H1 (cell line): ENCODE data around the gene ALLC. TPM values are rescaled to one million over a fixed set of nuclear protein-coding genes. Genes with fewer than 3 reads are reported as not detected.

Source experiments
- CTCF ChIA-PET: fragments of 300-600 bp; sonication (Branson Sonifier 250); formaldehyde crosslinking; loops from one replicate; lab custom pipeline; 2021; ENCODE audit not compliant: partially characterized antibody; lab: Charles Lee
- POLR2A ChIA-PET: fragments of 300-600 bp; sonication (Branson Sonifier 250); formaldehyde crosslinking; loops from one replicate; lab custom pipeline; 2021; ENCODE audit warnings: inconsistent platforms; ENCODE audit not compliant: partially characterized antibody; lab: Charles Lee
- DNase-seq, 2 experiments: peaks; one replicate each; pipeline versions ENCODE4 v3.0.0 to v3.0.0-alpha.2; 2010 to 2022; ENCODE audit warnings: low spot score in 2 of 2, low read depth in 1 of 2, mixed read lengths in 1 of 2
- FAIRE-seq: peaks from 2 replicates; lab custom pipeline; 2011; peaks lifted over from hg19 to GRCh38; lab: Jason Lieb, UNC
- H2AFZ ChIP-seq: 2 replicates; pipeline ENCODE4 v1.8.1; 2012; ENCODE audit warnings: low read length, inconsistent platforms
- H2AK5ac ChIP-seq: 2 replicates; pipeline ENCODE4 v1.6.1; 2013; ENCODE audit warnings: low read depth, low read length
- H2BK120ac ChIP-seq: replicated peaks from 2 replicates; pipeline ENCODE3; 2013; ENCODE audit warnings: low read depth, low read length, inconsistent platforms
- H2BK12ac ChIP-seq: 2 replicates; pipeline ENCODE4 v1.6.1; 2013; ENCODE audit warnings: low read depth, low read length
- H2BK15ac ChIP-seq: 2 replicates; pipeline ENCODE4 v1.6.1; 2013; ENCODE audit warnings: low read length
- H2BK20ac ChIP-seq: 2 replicates; pipeline ENCODE4 v1.6.1; 2013; ENCODE audit warnings: low read length
- H2BK5ac ChIP-seq: 2 replicates; pipeline ENCODE4 v1.6.1; 2013; ENCODE audit warnings: low read depth, low read length
- H3K14ac ChIP-seq: 2 replicates; pipeline ENCODE4 v1.6.1; 2013; ENCODE audit warnings: inconsistent platforms; ENCODE audit not compliant: insufficient read length
- H3K18ac ChIP-seq: 2 replicates; pipeline ENCODE4 v1.6.1; 2013; ENCODE audit warnings: low read length; ENCODE audit errors: extremely low read depth
- H3K23ac ChIP-seq: 2 replicates; pipeline ENCODE4 v1.6.1; 2013; ENCODE audit warnings: inconsistent platforms; ENCODE audit not compliant: insufficient read length
- H3K23me2 ChIP-seq: 2 replicates; pipeline ENCODE4 v1.6.1; 2013; ENCODE audit warnings: low read depth, low read length
- H3K27ac ChIP-seq: 2 replicates; pipeline ENCODE4 v1.6.1; 2011; ENCODE audit warnings: low read depth, low read length, inconsistent platforms
- H3K27me3 ChIP-seq, 4 experiments: replicated peaks in 1 of 4; 1 replicate in 1 of 4; 2 replicates in 3 of 4; pipeline versions ENCODE4 v1.6.1 to v1.8.1; 2011 to 2013; ENCODE audit warnings: low read length in 3 of 4, mild to moderate bottlenecking in 3 of 4, inconsistent platforms in 2 of 4, mixed read lengths in 2 of 4, moderate library complexity in 1 of 4; ENCODE audit not compliant: control insufficient read depth in 3 of 4, insufficient read depth in 3 of 4; ENCODE audit errors: extremely low read depth in 1 of 4
- H3K36me3 ChIP-seq, 4 experiments: 2 replicates each; pipeline versions ENCODE4 v1.6.1 to v1.8.1; 2011 to 2013; ENCODE audit warnings: mild to moderate bottlenecking in 4 of 4, low read length in 3 of 4, moderate library complexity in 2 of 4, control low read depth in 1 of 4, inconsistent platforms in 1 of 4; ENCODE audit not compliant: insufficient read depth in 4 of 4, control insufficient read depth in 2 of 4
- H3K4ac ChIP-seq: replicated peaks from 2 replicates; pipeline ENCODE3; 2013; ENCODE audit warnings: low read length, low read depth, mixed read lengths, inconsistent platforms; ENCODE audit not compliant: insufficient read length
- H3K4me1 ChIP-seq, 4 experiments: replicated peaks in 1 of 4; 1 replicate in 1 of 4; 2 replicates in 3 of 4; pipeline versions ENCODE4 v1.6.1 to v1.8.1; 2011 to 2013; ENCODE audit warnings: low read length in 3 of 4, inconsistent platforms in 2 of 4, mixed read lengths in 1 of 4; ENCODE audit not compliant: insufficient read depth in 4 of 4, control insufficient read depth in 3 of 4
- H3K4me2 ChIP-seq, 2 experiments: 2 replicates each; pipeline versions ENCODE4 v1.6.1 to v1.8.1; 2011 to 2013; ENCODE audit warnings: low read depth in 2 of 2, low read length in 2 of 2, control low read depth in 1 of 2, inconsistent platforms in 1 of 2, mild to moderate bottlenecking in 1 of 2; ENCODE audit not compliant: insufficient read depth in 1 of 2
- H3K4me3 ChIP-seq, 4 experiments: fragments of 200-600, 300-600 bp in 1 of 4; sonication (generic), shearing (Covaris generic), sonication (Bioruptor Twin) in 1 of 4; 2 replicates each; pipeline versions ENCODE4 v1.5.1 to v1.8.1; 2011 to 2016; ENCODE audit warnings: low read length in 4 of 4, low read depth in 3 of 4, control low read depth in 2 of 4, inconsistent platforms in 2 of 4, mild to moderate bottlenecking in 2 of 4, mixed read lengths in 1 of 4, moderate library complexity in 1 of 4; ENCODE audit not compliant: insufficient read depth in 2 of 4; ENCODE audit errors: extremely low read depth in 1 of 4
- H3K56ac ChIP-seq: replicated peaks from 2 replicates; pipeline ENCODE3; 2013; ENCODE audit warnings: low read depth, mild to moderate bottlenecking, mixed read lengths, low read length, inconsistent platforms; ENCODE audit not compliant: insufficient read length
- H3K79me1 ChIP-seq: 2 replicates; pipeline ENCODE4 v1.6.1; 2013; ENCODE audit warnings: low read depth, low read length, control low read depth
- H3K79me2 ChIP-seq, 2 experiments: 2 replicates each; pipeline versions ENCODE4 v1.6.1 to v1.8.1; 2012 to 2013; ENCODE audit warnings: low read length in 2 of 2, mild to moderate bottlenecking in 2 of 2, inconsistent platforms in 1 of 2; ENCODE audit not compliant: insufficient read depth in 2 of 2, control insufficient read depth in 1 of 2
- H3K9ac ChIP-seq, 4 experiments: replicated peaks in 1 of 4; 1 replicate in 1 of 4; 2 replicates in 3 of 4; pipeline versions ENCODE4 v1.6.1 to v1.8.1; 2011 to 2013; ENCODE audit warnings: low read depth in 3 of 4, low read length in 3 of 4, control low read depth in 2 of 4, mild to moderate bottlenecking in 2 of 4, moderate library complexity in 2 of 4, inconsistent platforms in 1 of 4; ENCODE audit errors: extremely low read depth in 1 of 4
- H3K9me3 ChIP-seq, 2 experiments: 2 replicates each; pipeline versions ENCODE4 v1.6.1 to v1.8.1; 2012 to 2013; ENCODE audit warnings: mild to moderate bottlenecking in 2 of 2, moderate library complexity in 2 of 2, control low read depth in 1 of 2, inconsistent platforms in 1 of 2, low read depth in 1 of 2, low read length in 1 of 2, mixed read lengths in 1 of 2; ENCODE audit not compliant: insufficient read depth in 2 of 2
- H4K20me1 ChIP-seq, 2 experiments: replicated peaks in 1 of 2; 2 replicates each; pipeline versions ENCODE3 to v1.8.1; 2011 to 2013; ENCODE audit warnings: inconsistent platforms in 2 of 2, low read length in 2 of 2, mild to moderate bottlenecking in 1 of 2; ENCODE audit not compliant: insufficient read depth in 2 of 2, control insufficient read depth in 1 of 2
- H4K5ac ChIP-seq: 2 replicates; pipeline ENCODE4 v1.6.1; 2013; ENCODE audit warnings: low read length, low read depth, mixed read lengths, inconsistent platforms; ENCODE audit not compliant: insufficient read length
- H4K8ac ChIP-seq: 2 replicates; pipeline ENCODE4 v1.8.0; 2013; ENCODE audit warnings: mild to moderate bottlenecking, moderate library complexity, low read length, inconsistent platforms; ENCODE audit not compliant: insufficient read depth; ENCODE audit errors: extremely low read depth
- H4K91ac ChIP-seq: replicated peaks from 2 replicates; pipeline ENCODE3; 2013; ENCODE audit warnings: low read length, mixed read lengths, inconsistent platforms; ENCODE audit not compliant: insufficient read length
- CHD1 ChIP-seq: IDR thresholded peaks from 2 replicates; pipeline ENCODE4 v1.6.1; 2012; ENCODE audit warnings: low read depth, low read length, improper control_type of control experiment
- EGR1 ChIP-seq: IDR thresholded peaks from 2 replicates; pipeline ENCODE4 v1.6.1; 2011; ENCODE audit warnings: low read depth, low read length, borderline replicate concordance
- HDAC2 ChIP-seq, 2 experiments: fragments of 300-600 bp in 1 of 2; sonication (generic) in 1 of 2; IDR thresholded peaks; 2 replicates each; pipeline ENCODE4 v1.6.1; 2011 to 2012; ENCODE audit warnings: low read depth in 2 of 2, low read length in 2 of 2, mild to moderate bottlenecking in 2 of 2, moderate library complexity in 2 of 2, borderline replicate concordance in 1 of 2, inconsistent platforms in 1 of 2
- MAX ChIP-seq: IDR thresholded peaks from 2 replicates; pipeline ENCODE4 v1.6.1; 2012; ENCODE audit warnings: inconsistent platforms
- RBBP5 ChIP-seq: IDR thresholded peaks from 2 replicates; pipeline ENCODE4 v1.7.1; 2012; ENCODE audit warnings: low read depth, mild to moderate bottlenecking, inconsistent platforms, low read length, moderate library complexity, borderline replicate concordance
- SRF ChIP-seq: IDR thresholded peaks from 2 replicates; pipeline ENCODE4 v1.6.1; 2011; ENCODE audit warnings: mild to moderate bottlenecking, low read depth, low read length, moderate library complexity
- TAF1 ChIP-seq: IDR thresholded peaks from 2 replicates; pipeline ENCODE4 v1.6.1; 2011; ENCODE audit warnings: mild to moderate bottlenecking, low read depth, low read length
- WGBS, 2 experiments: shearing (Covaris generic) in 1 of 2; methylation state at CpG; one replicate each; pipeline versions ENCODE4 v1.1.6 to v1.1.7; 2013 to 2015; ENCODE audit warnings: low lambda C conversion rate in 2 of 2, mixed read lengths in 2 of 2, inconsistent platforms in 1 of 2, low coverage in 1 of 2, missing lambda C conversion rate in 1 of 2; ENCODE audit not compliant: insufficient replicate concordance in 2 of 2, insufficient coverage in 1 of 2, insufficient read length in 1 of 2; ENCODE audit errors: extremely low coverage in 1 of 2, missing lambda C conversion rate in 1 of 2; 5-methylcytosine and 5-hydroxymethylcytosine counted together
- polyA plus RNA-seq, 7 experiments: library from polyadenylated mRNA; depleted of rRNA in 3 of 7; stranded (reverse) in 5 of 7; unstranded in 2 of 7; fragments of >200 nt in 5 of 7; fragments of 200-250 nt in 2 of 7; gene quantifications; 1 replicate in 5 of 7; 2 replicates in 1 of 7; 4 replicates in 1 of 7; pipeline versions ENCODE4 v1.2.1 to v1.2.3, GENCODE V29; 2011 to 2013; ENCODE audit warnings: missing spikeins in 2 of 7, mixed read lengths in 2 of 7
- total RNA-seq: library from RNA; stranded (reverse); fragmentation: NEBNext Ultra II Directional; extraction: Animal tissue kit (Norgen Biotek cat#: 25700); gene quantifications from 2 replicates; pipeline ENCODE4 v1.2.1, GENCODE V29; 2021

ALLC gene
- total and polyA plus RNA-seq, 2 of the 8 experiments (the other 6 are each of a cell fraction or from before 2014, with no cell fraction given): not detected

GRCh38 chr2:3656762-3657721 lies 958 bp upstream of the ALLC start:
- no peak overlapping the region for H2BK120ac ChIP-seq
- peaks cover 5 to 19% (median 9%) of the 10 kb centered on the region in 4 experiments; a peak in 6 of 7 replicates for H3K4me1 ChIP-seq
- no peaks in the 10 kb centered on the region for H3K79me1 ChIP-seq
- H4K91ac ChIP-seq: no peak overlapping the region
- H3K4me2 ChIP-seq: peak overlapping the region in 1 of 2 experiments; percentile 4; a peak in 1 of 4 replicates
- 84% methylated on average over 35 of the region's 36 CpGs; no CpG with 5 or more reads in 1 of the 2 experiments for WGBS, 2 experiments
- H2BK20ac ChIP-seq: 0 out of 2 replicates have a peak overlapping the region, but pooled peaks have one; percentile 55
- peak overlapping the region; percentile 28; the same call in 1 of the 2 replicates for H2BK12ac ChIP-seq
- no peaks in the 10 kb centered on the region for H3K36me3 ChIP-seq
- ChIA-PET POLR2A (interaction anchor here (0.6 to 1.5 kb wide), 2 partner anchors 80 to 99 kb away, joined by 3 to 5 read pairs; no protein-coding TSS in a partner anchor), CTCF (interaction anchor here (0.9 to 1.8 kb wide), 7 partner anchors 8 to 193 kb away, joined by 3 to 5 read pairs (median 3); no protein-coding TSS in a partner anchor)
- no peak overlapping the region for H3K56ac ChIP-seq
- no peak overlapping the region for H3K27ac ChIP-seq
- no peak overlapping the region for H2BK15ac ChIP-seq
- DNase-seq (no peak), FAIRE-seq (no peak)
- H3K23me2 ChIP-seq: no peaks in the 10 kb centered on the region
- peaks cover 0 to 2% (median 0%) of the 10 kb centered on the region in 4 experiments; a peak in 1 of 7 replicates for H3K27me3 ChIP-seq
- no peaks in the 10 kb centered on the region for H4K20me1 ChIP-seq
- H3K14ac ChIP-seq: no peak overlapping the region
- H3K18ac ChIP-seq: peak overlapping the region; percentile 53; the same call in 1 of the 2 replicates
- peak overlapping the region; percentile 88; the same call in 1 of the 2 replicates for H2AFZ ChIP-seq
- H3K4ac ChIP-seq: no peak overlapping the region
- H3K4me3 ChIP-seq: no peak overlapping the region
- no peak overlapping the region; the same call in 1 of the 2 replicates for H2BK5ac ChIP-seq
- no peak overlapping the region for H4K5ac ChIP-seq
- H3K79me2 ChIP-seq: no peaks in the 10 kb centered on the region
- H3K9me3 ChIP-seq: no peaks in the 10 kb centered on the region; a peak in 1 of 4 replicates
- TF ChIP-seq EGR1 (no peak), HDAC2 (IDR thresholded peaks at IDR 0.05; ENCODE audit: borderline replicate concordance in 1 of 2, low read depth in 2 of 2, low read length in 2 of 2) (no peak), MAX (0 out of 2 replicates have a peak, but pooled peaks have one; percentile 7), SRF (no peak), TAF1 (no peak), CHD1 (no peak), RBBP5 (0 out of 2 replicates have a peak, but pooled peaks have one; percentile 42)
- TF ChIP-seq, all 59 proteins: peak for 2
- Histone ChIP-seq H2AK5ac (no peak overlapping the region), H4K8ac (peak overlapping the region; percentile 17), H3K23ac (no peak overlapping the region), H3K9ac (no peak overlapping the region)
